Measurements from ENCODE around the gene SUPT3H. TPM values are rescaled to one million over a fixed set of nuclear protein-coding genes. Genes with fewer than 3 reads are reported as not detected.

SUPT3H gene
- total and polyA plus RNA-seq, 2 of the 8 experiments (the other 6 are each of a cell fraction or from before 2014, with no cell fraction given) = 18.8 to 23.0 TPM

DNA sequence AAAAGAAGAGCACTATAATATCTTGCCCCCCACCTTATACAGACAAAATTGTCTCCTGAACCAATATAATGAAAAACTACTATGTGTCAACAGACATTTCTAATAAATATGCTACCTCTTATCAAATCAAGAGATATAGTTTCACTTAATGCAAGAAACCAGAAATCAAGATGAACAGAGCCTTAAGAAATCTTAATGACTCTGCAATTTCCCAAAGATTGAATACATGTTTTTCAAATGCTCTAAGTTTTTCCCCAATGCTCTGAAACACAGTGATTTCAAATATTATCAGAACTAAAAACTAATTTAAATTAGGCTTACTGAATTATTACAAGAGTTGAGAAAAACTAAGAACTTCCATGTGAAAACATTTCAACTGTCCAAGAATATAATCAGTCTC, 13.3 kb downstream of the SUPT3H start:
- ChIA-PET POLR2A (ENCODE audit: partially characterized antibody) (no interaction called here), CTCF (ENCODE audit: partially characterized antibody) (no interaction called here)
- no peak overlapping the region for H3K23ac ChIP-seq (ENCODE audit: insufficient read length)
- no peak for TF ChIP-seq EZH2 (IDR thresholded peaks at IDR 0.05; ENCODE audit: low read depth, low read length, severe bottlenecking)
- TF ChIP-seq TBP (IDR thresholded peaks at IDR 0.05; ENCODE audit: low read depth, low read length) = no peak
- TF ChIP-seq, protein P1, sequence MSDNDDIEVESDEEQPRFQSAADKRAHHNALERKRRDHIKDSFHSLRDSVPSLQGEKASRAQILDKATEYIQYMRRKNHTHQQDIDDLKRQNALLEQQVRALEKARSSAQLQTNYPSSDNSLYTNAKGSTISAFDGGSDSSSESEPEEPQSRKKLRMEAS (IDR thresholded peaks at IDR 0.05) = no peak
- no peak for TF ChIP-seq KDM4A (IDR thresholded peaks at IDR 0.05; ENCODE audit: low read depth, low read length, severe bottlenecking)
- no peak for TF ChIP-seq CTBP2 (IDR thresholded peaks at IDR 0.05; ENCODE audit: borderline replicate concordance, insufficient read depth, insufficient read length, low read length)
- TF ChIP-seq CHD2 (IDR thresholded peaks at IDR 0.05; ENCODE audit: low read length) = no peak
- no peak for TF ChIP-seq TAF1 (IDR thresholded peaks at IDR 0.05; ENCODE audit: low read depth, low read length)
- TF ChIP-seq SP1 (IDR thresholded peaks at IDR 0.05; ENCODE audit: low read depth, low read length) = no peak
- TF ChIP-seq JUN (IDR thresholded peaks at IDR 0.05; ENCODE audit: low read depth, low read length) = no peak

More for the DNA sequence above, 13.3 kb downstream of the SUPT3H start:
- H2AK5ac ChIP-seq (ENCODE audit: low read depth, low read length) = no peak overlapping the region
- H3K79me1 ChIP-seq (ENCODE audit: low read depth, low read length) = 0 out of 2 replicates have a peak, but pooled peaks cover 3% of the 10 kb centered on the region
- H4K91ac ChIP-seq (replicated peaks; ENCODE audit: insufficient read length, low read length) = no peak overlapping the region
- H4K8ac ChIP-seq (ENCODE audit: extremely low read depth, insufficient read depth, low read length) = no peak overlapping the region
- H3K18ac ChIP-seq (ENCODE audit: extremely low read depth, low read length) = no peak overlapping the region
- no peak overlapping the region for H2BK15ac ChIP-seq (ENCODE audit: low read length)
- H2AFZ ChIP-seq (ENCODE audit: low read length) = no peak overlapping the region
- H2BK120ac ChIP-seq (replicated peaks; ENCODE audit: low read depth, low read length) = no peak overlapping the region
- no peak overlapping the region for H3K14ac ChIP-seq (ENCODE audit: insufficient read length)
- no peaks in the 10 kb centered on the region for H3K36me3 ChIP-seq (ENCODE audit: control insufficient read depth in 2 of 4, insufficient read depth in 4 of 4, low read length in 3 of 4)
- H2BK20ac ChIP-seq (ENCODE audit: low read length) = no peak overlapping the region
- no peak for FAIRE-seq
- 0 out of 4 replicates have a peak, but pooled peaks cover 0 to 7% of the 10 kb centered on the region in 2 experiments for H3K79me2 ChIP-seq (ENCODE audit: control insufficient read depth in 1 of 2, insufficient read depth in 2 of 2, low read length in 2 of 2)
- H2BK12ac ChIP-seq (ENCODE audit: low read depth, low read length) = no peak overlapping the region
- H3K4ac ChIP-seq (replicated peaks; ENCODE audit: insufficient read length, low read depth, low read length) = no peak overlapping the region
- H3K23me2 ChIP-seq (ENCODE audit: low read depth, low read length) = no peaks in the 10 kb centered on the region
- no peaks in the 10 kb centered on the region for H4K20me1 ChIP-seq (replicated peaks in 1 of 2; ENCODE audit: control insufficient read depth in 1 of 2, insufficient read depth in 2 of 2, low read length in 2 of 2)
- H3K56ac ChIP-seq (replicated peaks; ENCODE audit: insufficient read length, low read depth, low read length) = no peak overlapping the region
- no peak overlapping the region for H3K4me2 ChIP-seq (ENCODE audit: insufficient read depth in 1 of 2, low read depth in 2 of 2, low read length in 2 of 2)
- no peaks in the 10 kb centered on the region for H3K9me3 ChIP-seq (ENCODE audit: insufficient read depth in 2 of 2, low read depth in 1 of 2, low read length in 1 of 2)
- no peak for DNase-seq (ENCODE audit: low read depth in 1 of 2, low spot score in 2 of 2)
- H4K5ac ChIP-seq (ENCODE audit: insufficient read length, low read depth, low read length) = no peak overlapping the region
- H3K27me3 ChIP-seq (replicated peaks in 1 of 4; ENCODE audit: control insufficient read depth in 3 of 4, extremely low read depth in 1 of 4, insufficient read depth in 3 of 4, low read length in 3 of 4) = no peaks in the 10 kb centered on the region
- H3K27ac ChIP-seq (ENCODE audit: low read depth, low read length) = no peak overlapping the region
- no peak overlapping the region for H2BK5ac ChIP-seq (ENCODE audit: low read depth, low read length)
- H3K9ac ChIP-seq (replicated peaks in 1 of 4; ENCODE audit: extremely low read depth in 1 of 4, low read depth in 3 of 4, low read length in 3 of 4) = no peak overlapping the region
- no peaks in the 10 kb centered on the region for H3K4me1 ChIP-seq (replicated peaks in 1 of 4; ENCODE audit: control insufficient read depth in 3 of 4, insufficient read depth in 4 of 4, low read length in 3 of 4)
- H3K4me3 ChIP-seq (ENCODE audit: extremely low read depth in 1 of 4, insufficient read depth in 2 of 4, low read depth in 3 of 4, low read length in 4 of 4) = no peak overlapping the region
